ENCODE data around the gene SORCS2.

- TF ChIP-seq CTCF (conservative IDR thresholded peaks at IDR 0.05; ENCODE audit: low read depth, low read length): no peak
- TF ChIP-seq RAD21 (IDR thresholded peaks at IDR 0.05; ENCODE audit: low read length): no peak
- TF ChIP-seq ELK1 (IDR thresholded peaks at IDR 0.05; ENCODE audit: borderline replicate concordance, low read depth, low read length): no peak
- TF ChIP-seq CEBPB (IDR thresholded peaks at IDR 0.05; ENCODE audit: low read depth, low read length): no peak
- no peak for TF ChIP-seq SMC3 (IDR thresholded peaks at IDR 0.05; ENCODE audit: low read depth, low read length)
- TF ChIP-seq POLR2A (IDR thresholded peaks at IDR 0.05; ENCODE audit: low read depth, low read length): no peak
- TF ChIP-seq RCOR1 (IDR thresholded peaks at IDR 0.05; ENCODE audit: insufficient replicate concordance, low read length): no peak
- no peak for TF ChIP-seq USF2 (IDR thresholded peaks at IDR 0.05; ENCODE audit: low read depth, low read length)
- TF ChIP-seq FOS (IDR thresholded peaks at IDR 0.05; ENCODE audit: low read depth, low read length): no peak
- no peak for TF ChIP-seq RFX5 (IDR thresholded peaks at IDR 0.05; ENCODE audit: low read depth, low read length)
- no peak for TF ChIP-seq BHLHE40 (IDR thresholded peaks at IDR 0.05; ENCODE audit: low read depth, low read length)
Measured at GRCh38 chr4:7486101-7486500, 293.8 kb downstream of the SORCS2 start.
